K562 (cell line): ENCODE measurements around the gene CELA3B. TPM values are rescaled to one million over a fixed set of nuclear protein-coding genes. Genes with fewer than 3 reads are reported as not detected.
A peak's percentile ranks its signal among the peaks of the same experiment; 100 is the strongest.

Source experiments
- ATAC-seq: fragments of 200-7000 bp; cut with Tn5 transposase; 3 replicates; pipeline ENCODE4 v1.9.1; 2020; ENCODE audit warnings: moderate library complexity
- BruUV-seq: library from RNA; stranded (reverse); fragments of 400-500 nt; replicated peaks from 2 replicates; lab custom pipeline; 2021; lab: Mats Ljungman, UMichigan
- CTCF ChIA-PET: fragments of 300-600 bp; formaldehyde crosslinking; extraction: SDS; loops from one replicate; lab custom pipeline; 2021; ENCODE audit warnings: low intra/inter-chr PET ratio; lab: Yijun Ruan, JAX
- POLR2A ChIA-PET: fragments of 300-600, 350-650 bp; sonication (Branson Sonifier 250); formaldehyde crosslinking; extraction: SDS; loops from one replicate; lab custom pipeline; 2021; ENCODE audit warnings: antibody characterized with exemption, inconsistent platforms; lab: Yijun Ruan, JAX
- DNase-seq, 4 experiments: peaks; one replicate each; pipeline versions ENCODE4 v3.0.0 to v3.0.0-alpha.2; 2011 to 2018; ENCODE audit warnings: low spot score in 3 of 4, mixed read lengths in 3 of 4; ENCODE audit errors: extremely low read depth in 1 of 4
- FAIRE-seq: peaks from 2 replicates; lab custom pipeline; 2011; peaks lifted over from hg19 to GRCh38; lab: Jason Lieb, UNC
- H2AFZ ChIP-seq: 2 replicates; pipeline ENCODE4 v1.6.0; 2011; ENCODE audit warnings: low read depth, low read length, control low read depth, inconsistent platforms
- H3K27ac ChIP-seq: fragments of 200-600 bp; 3 replicates; pipeline ENCODE4 v1.8.0; 2011; ENCODE audit warnings: low read depth, mild to moderate bottlenecking, control low read depth, inconsistent platforms, low read length, moderate library complexity, mixed read lengths; ENCODE audit errors: extremely low read depth
- H3K27me3 ChIP-seq, 2 experiments: fragments of 300-600 bp in 1 of 2; 2 replicates in 1 of 2; 3 replicates in 1 of 2; pipeline versions ENCODE4 v1.6.0 to v1.8.0; 2011; ENCODE audit warnings: inconsistent platforms in 2 of 2, low read length in 2 of 2, mild to moderate bottlenecking in 1 of 2, mixed read lengths in 1 of 2, moderate library complexity in 1 of 2; ENCODE audit not compliant: control insufficient read depth in 2 of 2, insufficient read depth in 2 of 2
- H3K36me3 ChIP-seq: fragments of 300-600 bp; 3 replicates; pipeline ENCODE4 v1.8.0; 2011; ENCODE audit warnings: mild to moderate bottlenecking, low read length, inconsistent platforms; ENCODE audit not compliant: control insufficient read depth, insufficient read depth
- H3K4me1 ChIP-seq, 2 experiments: fragments of 200-600 bp in 1 of 2; replicated peaks in 1 of 2; 2 replicates in 1 of 2; 3 replicates in 1 of 2; pipeline versions ENCODE4 v1.5.1 to v1.8.0; 2011; ENCODE audit warnings: inconsistent platforms in 2 of 2, low read length in 2 of 2, mild to moderate bottlenecking in 1 of 2, mixed read lengths in 1 of 2, moderate library complexity in 1 of 2; ENCODE audit not compliant: control insufficient read depth in 2 of 2, insufficient read depth in 2 of 2
- H3K4me2 ChIP-seq: 2 replicates; pipeline ENCODE4 v1.6.1; 2011; ENCODE audit warnings: low read length, control low read depth, inconsistent platforms, mixed read lengths; ENCODE audit not compliant: insufficient read depth
- H3K4me3 ChIP-seq: fragments of 200-600 bp; sonication (generic), shearing (Covaris generic); 2 replicates; pipeline ENCODE4 v1.5.1; 2016; ENCODE audit warnings: control low read depth, inconsistent platforms
- H3K79me2 ChIP-seq: fragments of 200-600 bp; 3 replicates; pipeline ENCODE4 v1.8.0; 2011; ENCODE audit warnings: low read length, inconsistent platforms; ENCODE audit not compliant: control insufficient read depth, insufficient read depth
- H3K9ac ChIP-seq, 2 experiments: 2 replicates each; pipeline versions ENCODE4 v1.6.0 to v1.6.1; 2011; ENCODE audit warnings: low read depth in 2 of 2, low read length in 2 of 2, control low read depth in 1 of 2, inconsistent platforms in 1 of 2, mild to moderate bottlenecking in 1 of 2, mixed read lengths in 1 of 2; ENCODE audit not compliant: insufficient read depth in 1 of 2
- H3K9me1 ChIP-seq: one replicate; pipeline ENCODE4 v1.6.0; 2011; ENCODE audit warnings: inconsistent platforms, mild to moderate bottlenecking, low read length, moderate library complexity; ENCODE audit not compliant: control insufficient read depth, insufficient read depth
- H3K9me3 ChIP-seq: replicated peaks from 2 replicates; pipeline ENCODE4 v1.5.1; 2011; ENCODE audit warnings: low read depth, low read length, inconsistent platforms; ENCODE audit not compliant: control insufficient read depth, insufficient read depth
- H4K20me1 ChIP-seq: replicated peaks from 2 replicates; pipeline ENCODE4 v1.6.1; 2011; ENCODE audit warnings: low read length, inconsistent platforms, mixed read lengths; ENCODE audit not compliant: control insufficient read depth, insufficient read depth
- ATF2 ChIP-seq: sonication (generic); formaldehyde crosslinking; IDR thresholded peaks from 2 replicates; pipeline ENCODE4 v1.8.1; 2022; ENCODE audit warnings: missing genetic modification reagents
- DPF2 ChIP-seq: fragments of 450-650 bp; IDR thresholded peaks from 2 replicates; pipeline ENCODE4 v1.6.1; 2016
- FOSL1 ChIP-seq: fragments of 200-800 bp; sonication (Bioruptor generic); conservative IDR thresholded peaks from 2 replicates; pipeline ENCODE4 v1.6.1; 2016; ENCODE audit warnings: missing genetic modification characterization, missing compliant biosample characterization
- JUN ChIP-seq, 2 experiments: sonication (generic) in 1 of 2; formaldehyde crosslinking in 1 of 2; IDR thresholded peaks; 2 replicates each; pipeline versions ENCODE4 v1.6.1 to v1.8.0; 2012 to 2022; ENCODE audit warnings: borderline replicate concordance in 2 of 2, mild to moderate bottlenecking in 2 of 2, improper control_type of control experiment in 1 of 2, low read depth in 1 of 2, low read length in 1 of 2, missing genetic modification reagents in 1 of 2
- KLF16 ChIP-seq: IDR thresholded peaks from 2 replicates; pipeline ENCODE4 v1.6.1; 2016; ENCODE audit warnings: antibody characterized with exemption
- NR3C1 ChIP-seq: sonication (generic); formaldehyde crosslinking; IDR thresholded peaks from 2 replicates; pipeline ENCODE4 v1.8.1; 2022; ENCODE audit warnings: missing genetic modification reagents
- POLR3G ChIP-seq: IDR thresholded peaks from 2 replicates; pipeline ENCODE4 v1.6.1; 2011; ENCODE audit not compliant: insufficient read length, insufficient replicate concordance; ENCODE audit errors: extremely low read depth
- RCOR1 ChIP-seq, 2 experiments: IDR thresholded peaks; 2 replicates each; pipeline ENCODE4 v1.6.1; 2012; ENCODE audit warnings: low read depth in 2 of 2, low read length in 2 of 2, borderline replicate concordance in 1 of 2, improper control_type of control experiment in 1 of 2
- SMARCA4 ChIP-seq: fragments of 450-650 bp; IDR thresholded peaks from 2 replicates; pipeline ENCODE4 v1.6.1; 2016
- WGBS: fragments of 100-300 bp; shearing (Covaris generic); methylation state at CpG from one replicate; pipeline ENCODE4 v1.1.6; 2016; ENCODE audit warnings: low coverage, mixed read lengths; ENCODE audit not compliant: insufficient coverage; ENCODE audit errors: missing lambda C conversion rate; 5-methylcytosine and 5-hydroxymethylcytosine counted together
- in situ Hi-C: fragments of 300-500 bp; cut with MboI; formaldehyde crosslinking; loops from 4 replicates; pipeline ENCODE4 v1.15.0; 2018; ENCODE audit warnings: inconsistent platforms, mixed read lengths
- intact Hi-C: fragments of 100-400 bp; cut with micrococcal nuclease; formaldehyde crosslinking; loops from 2 replicates; pipeline ENCODE4 v1.14.2; 2022
- polyA plus RNA-seq, 8 experiments: library from polyadenylated mRNA; depleted of rRNA in 4 of 8; stranded (reverse) in 5 of 8; unstranded in 3 of 8; fragments of >200 nt; fragmentation: Nextera tagmentation in 2 of 8; fragmentation: Illumina TruSeq in 1 of 8; extraction: Ambion mirVana in 2 of 8; extraction: Trizol in 1 of 8; gene quantifications; 2 replicates each; pipeline versions ENCODE4 v1.2.1 to v1.2.3, GENCODE V29; 2011 to 2014; ENCODE audit warnings: inconsistent platforms in 1 of 8, missing spikeins in 1 of 8
- total RNA-seq, 7 experiments: library from RNA; depleted of rRNA in 6 of 7; stranded (reverse); fragments of >200 nt in 6 of 7; fragmentation: Illumina TruSeq in 2 of 7; extraction: Trizol in 2 of 7; gene quantifications; 2 replicates each; pipeline versions ENCODE4 v1.2.1 to v1.2.3, GENCODE V29; 2011 to 2021; ENCODE audit warnings: low replicate concordance in 1 of 7
- TF ChIP-seq, protein P1 (sequence below), 2 experiments: fragments of 450-650 bp in 1 of 2; sonication (generic) in 1 of 2; formaldehyde crosslinking in 1 of 2; IDR thresholded peaks; 2 replicates each; pipeline versions ENCODE4 v1.7.1 to v1.9.0; 2016 to 2022; ENCODE audit warnings: inconsistent platforms in 1 of 2, mild to moderate bottlenecking in 1 of 2, missing genetic modification reagents in 1 of 2

CELA3B gene
- total and polyA plus RNA-seq, 9 of the 15 experiments (the other 6 are each of a cell fraction or from before 2014, with no cell fraction given), result 3.1 TPM; not detected in 8

DNA sequence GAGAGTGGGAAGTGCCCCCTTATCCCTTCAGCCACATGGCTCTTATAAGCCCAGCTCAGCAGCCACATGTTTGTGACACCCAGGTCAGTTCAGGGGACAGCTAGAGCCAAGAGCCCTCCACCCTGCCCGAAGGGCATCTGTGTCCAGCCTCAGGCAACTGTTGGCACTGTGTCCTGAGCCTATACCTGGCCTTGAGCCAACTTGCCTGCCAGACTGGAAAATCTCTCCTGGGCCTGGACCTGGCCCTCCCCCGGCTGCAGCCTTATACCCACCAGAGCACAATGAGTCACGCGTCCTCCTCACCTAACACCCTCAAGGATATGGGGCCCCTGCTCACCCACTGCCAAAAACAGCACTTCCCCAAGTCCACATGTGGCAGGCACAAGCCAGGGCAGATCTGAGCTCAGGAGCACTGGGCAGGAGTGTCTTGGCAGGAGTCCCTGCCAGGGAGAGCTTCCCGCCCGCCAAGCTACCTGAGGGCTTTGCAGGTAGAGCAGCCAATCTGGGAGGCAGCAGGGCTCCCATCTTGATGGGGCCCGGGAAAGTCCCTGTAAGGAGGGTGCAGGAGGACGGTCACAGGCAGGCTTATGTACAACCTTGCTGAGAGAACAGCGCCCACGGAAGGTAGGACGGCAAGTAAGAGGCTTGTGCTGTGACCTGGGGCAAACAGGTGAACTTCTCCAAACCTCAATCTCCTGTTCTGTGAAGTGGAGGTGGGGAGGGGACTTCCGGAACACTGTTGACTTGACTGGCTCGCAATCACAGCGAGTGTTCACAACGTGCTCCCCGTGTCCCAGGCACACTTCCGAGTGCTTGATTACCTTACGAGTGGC, 19.9 kb upstream of the CELA3B start:
- FAIRE-seq (no peak), DNase-seq (peak; percentile 45 to 67 (median 54)), ATAC-seq (peak; percentile 32)
- H3K9me1 ChIP-seq, result no peaks in the 10 kb centered on the region
- ChIA-PET POLR2A (interaction anchor here (0.7 kb wide), 1 partner anchor 78 kb away, joined by 3 read pairs; no protein-coding TSS in a partner anchor), CTCF (no interaction called here)
- in situ Hi-C loops, result no loop called here
- peak overlapping the region; percentile 44; the same call in 1 of the 2 replicates for H2AFZ ChIP-seq
- intact Hi-C loops, result no loop called here
- no peaks in the 10 kb centered on the region for H3K79me2 ChIP-seq
- H3K4me2 ChIP-seq, result no peak overlapping the region
- no peaks in the 10 kb centered on the region for H3K9me3 ChIP-seq
- no TSS peak for BruUV-seq
- H3K36me3 ChIP-seq, result no peaks in the 10 kb centered on the region
- H3K4me3 ChIP-seq, result no peak overlapping the region
- H4K20me1 ChIP-seq, result no peaks in the 10 kb centered on the region
- peaks cover 18 to 26% of the 10 kb centered on the region in 2 experiments for H3K4me1 ChIP-seq
- H3K9ac ChIP-seq, result peak overlapping the region in 1 of 2 experiments; percentile 86; a peak in 2 of 4 replicates
- H3K27me3 ChIP-seq, result no peaks in the 10 kb centered on the region
- H3K27ac ChIP-seq, result no peak overlapping the region
- 60% methylated on average over 18 of the region's 18 CpGs for WGBS
- peak; percentile 29; the same call in 1 of the 2 replicates for TF ChIP-seq DPF2
- no peak for TF ChIP-seq POLR3G
- TF ChIP-seq JUN (IDR thresholded peaks at IDR 0.05; ENCODE audit: borderline replicate concordance, low read depth, low read length), result peak; percentile 45; the same call in 1 of the 2 replicates
- TF ChIP-seq JUN (CRISPR knock-in tag; IDR thresholded peaks at IDR 0.05; ENCODE audit: borderline replicate concordance), result no peak
- TF ChIP-seq FOSL1 (tag), result peak; percentile 66
- peak in 1 of 2 experiments; percentile 19; a peak in 1 of 4 replicates for TF ChIP-seq RCOR1 (IDR thresholded peaks at IDR 0.05; ENCODE audit: borderline replicate concordance in 1 of 2, low read depth in 2 of 2, low read length in 2 of 2)
- no peak for TF ChIP-seq NR3C1
- TF ChIP-seq SMARCA4, result 0 out of 2 replicates have a peak, but pooled peaks have one; percentile 22
- TF ChIP-seq, protein P1, sequence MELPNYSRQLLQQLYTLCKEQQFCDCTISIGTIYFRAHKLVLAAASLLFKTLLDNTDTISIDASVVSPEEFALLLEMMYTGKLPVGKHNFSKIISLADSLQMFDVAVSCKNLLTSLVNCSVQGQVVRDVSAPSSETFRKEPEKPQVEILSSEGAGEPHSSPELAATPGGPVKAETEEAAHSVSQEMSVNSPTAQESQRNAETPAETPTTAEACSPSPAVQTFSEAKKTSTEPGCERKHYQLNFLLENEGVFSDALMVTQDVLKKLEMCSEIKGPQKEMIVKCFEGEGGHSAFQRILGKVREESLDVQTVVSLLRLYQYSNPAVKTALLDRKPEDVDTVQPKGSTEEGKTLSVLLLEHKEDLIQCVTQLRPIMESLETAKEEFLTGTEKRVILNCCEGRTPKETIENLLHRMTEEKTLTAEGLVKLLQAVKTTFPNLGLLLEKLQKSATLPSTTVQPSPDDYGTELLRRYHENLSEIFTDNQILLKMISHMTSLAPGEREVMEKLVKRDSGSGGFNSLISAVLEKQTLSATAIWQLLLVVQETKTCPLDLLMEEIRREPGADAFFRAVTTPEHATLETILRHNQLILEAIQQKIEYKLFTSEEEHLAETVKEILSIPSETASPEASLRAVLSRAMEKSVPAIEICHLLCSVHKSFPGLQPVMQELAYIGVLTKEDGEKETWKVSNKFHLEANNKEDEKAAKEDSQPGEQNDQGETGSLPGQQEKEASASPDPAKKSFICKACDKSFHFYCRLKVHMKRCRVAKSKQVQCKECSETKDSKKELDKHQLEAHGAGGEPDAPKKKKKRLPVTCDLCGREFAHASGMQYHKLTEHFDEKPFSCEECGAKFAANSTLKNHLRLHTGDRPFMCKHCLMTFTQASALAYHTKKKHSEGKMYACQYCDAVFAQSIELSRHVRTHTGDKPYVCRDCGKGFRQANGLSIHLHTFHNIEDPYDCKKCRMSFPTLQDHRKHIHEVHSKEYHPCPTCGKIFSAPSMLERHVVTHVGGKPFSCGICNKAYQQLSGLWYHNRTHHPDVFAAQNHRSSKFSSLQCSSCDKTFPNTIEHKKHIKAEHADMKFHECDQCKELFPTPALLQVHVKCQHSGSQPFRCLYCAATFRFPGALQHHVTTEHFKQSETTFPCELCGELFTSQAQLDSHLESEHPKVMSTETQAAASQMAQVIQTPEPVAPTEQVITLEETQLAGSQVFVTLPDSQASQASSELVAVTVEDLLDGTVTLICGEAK (IDR thresholded peaks at IDR 0.05), result no peak
- TF ChIP-seq, protein P1 (CRISPR knock-in tag; IDR thresholded peaks at IDR 0.05), result no peak
- TF ChIP-seq ATF2 (CRISPR knock-in tag), result no peak
- no peak for TF ChIP-seq KLF16
